DMS153 (cell line): ENCODE data around the gene IGSF11.
"Not testable (repeated sequence)": the region's sequence is repeated elsewhere in the genome, so short reads cannot be mapped to it uniquely, and the experiment has no call there.

ENCODE experiments used
- DNase-seq: peaks from one replicate; lab custom pipeline; 2025; lab: John Stamatoyannopoulos, UW

IGSF11 gene

GRCh38 chr3:118990823-118991560 lies 43.7 kb downstream of the IGSF11 start:
- no peak for DNase-seq

DNA sequence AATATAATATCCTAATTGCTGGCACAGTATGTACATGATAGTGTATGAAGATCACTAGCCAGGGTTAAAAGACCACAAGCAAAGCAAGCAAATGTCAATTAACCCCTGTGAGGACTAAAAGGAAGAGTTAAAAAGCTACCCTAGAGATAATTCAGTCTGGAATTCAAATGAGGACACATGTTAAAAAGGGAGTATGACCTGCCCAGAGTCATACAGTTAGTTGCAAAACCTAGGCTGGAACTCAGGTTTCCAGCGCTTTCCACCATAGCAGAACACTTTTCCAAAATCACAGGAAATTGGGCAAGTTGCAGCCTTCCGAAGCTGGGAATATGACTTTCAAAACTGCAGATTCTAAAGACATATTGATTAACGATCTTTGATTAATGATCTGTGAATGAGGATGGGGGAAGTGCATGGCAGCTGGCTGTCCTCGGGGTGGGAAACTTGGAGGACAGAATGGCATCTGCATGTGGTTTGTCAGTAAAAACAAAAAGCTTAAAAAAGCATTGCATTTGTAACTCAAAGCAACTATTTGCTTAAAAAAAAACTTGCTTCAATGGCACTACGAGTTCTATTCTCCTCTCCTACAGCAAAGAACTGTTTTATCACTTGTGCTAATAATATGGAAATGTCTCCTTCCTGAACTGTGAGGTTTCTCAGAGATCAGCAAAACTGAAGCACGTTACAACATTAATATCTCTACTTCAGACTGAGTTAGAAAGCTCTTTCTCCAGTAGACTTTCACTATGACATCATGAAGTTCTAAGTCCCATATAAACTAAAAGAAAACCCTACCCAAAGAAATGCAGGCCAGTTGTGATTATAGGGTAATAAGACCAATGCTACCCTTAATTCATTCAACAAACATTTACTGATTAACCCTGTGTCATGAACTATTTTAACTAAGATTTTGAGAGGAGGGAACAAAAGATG lies 46.2 kb downstream of the IGSF11 start:
- no peak for DNase-seq

GRCh38 chr3:118987477-118987876 lies 47.2 kb downstream of the IGSF11 start:
- DNase-seq = no peak

DNA sequence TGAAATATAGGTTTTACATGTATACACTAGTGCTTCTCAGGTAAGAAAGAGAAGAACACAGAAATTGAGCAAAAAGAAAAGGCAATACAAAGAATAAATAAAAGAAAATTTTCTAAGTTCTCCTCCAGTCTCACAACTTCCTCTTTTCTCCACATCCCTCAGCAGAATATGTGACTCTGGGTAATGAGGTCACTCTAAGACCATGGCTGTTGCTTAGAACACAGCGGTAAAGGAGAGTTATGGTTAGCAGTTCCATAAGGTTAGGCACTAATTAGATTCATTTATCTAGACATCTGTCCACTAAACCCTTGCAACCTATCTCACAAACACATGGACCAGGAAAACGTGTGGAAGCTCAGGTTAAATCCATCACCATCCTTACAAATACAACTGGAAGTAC lies 47.9 kb downstream of the IGSF11 start:
- no peak for DNase-seq

DNA sequence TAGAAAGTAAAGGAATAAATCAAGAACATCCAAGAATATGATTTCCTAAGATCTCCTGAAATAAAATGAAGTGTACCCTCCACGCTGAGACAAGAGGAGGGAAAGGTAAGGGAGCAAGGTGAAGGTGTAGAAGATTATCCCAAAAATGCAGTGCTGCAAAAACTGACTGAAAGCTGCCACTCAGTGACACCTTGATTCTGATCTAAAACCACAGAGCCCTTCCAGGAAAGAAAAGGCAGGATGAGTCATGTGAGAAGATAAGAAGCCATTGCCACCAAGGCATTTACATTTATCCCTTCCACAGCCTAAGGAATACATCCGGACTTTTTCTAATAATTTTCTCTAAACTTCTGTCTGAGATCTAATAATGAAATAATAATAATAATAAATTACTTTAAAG lies 49.9 kb downstream of the IGSF11 start:
- no peak for DNase-seq

GRCh38 chr3:118981494-118982134 lies 53.0 kb downstream of the IGSF11 start:
- DNase-seq = no peak

GRCh38 chr3:118980832-118981231 lies 53.8 kb downstream of the IGSF11 start:
- no peak for DNase-seq

DNA sequence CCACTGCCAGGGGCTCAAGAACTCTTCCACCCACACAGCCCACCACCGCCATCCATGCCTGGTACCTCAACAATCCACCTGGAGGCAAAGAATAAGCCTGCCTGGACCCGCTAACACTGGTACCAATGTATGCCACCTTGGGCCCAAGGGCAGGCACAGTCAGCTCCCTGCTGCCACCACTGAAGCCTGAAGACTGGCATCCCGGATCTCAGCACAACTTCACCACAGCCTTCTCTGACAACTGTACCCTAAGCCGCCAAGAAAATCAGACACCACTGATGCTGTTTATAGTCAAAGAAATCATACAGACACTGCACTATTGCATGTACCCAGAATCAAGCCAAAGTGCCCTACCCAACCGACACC lies 56.3 kb downstream of the IGSF11 start:
- no peak for DNase-seq

- DNase-seq = no peak
Measured at GRCh38 chr3:118977671-118978392, 56.8 kb downstream of the IGSF11 start.

DNA sequence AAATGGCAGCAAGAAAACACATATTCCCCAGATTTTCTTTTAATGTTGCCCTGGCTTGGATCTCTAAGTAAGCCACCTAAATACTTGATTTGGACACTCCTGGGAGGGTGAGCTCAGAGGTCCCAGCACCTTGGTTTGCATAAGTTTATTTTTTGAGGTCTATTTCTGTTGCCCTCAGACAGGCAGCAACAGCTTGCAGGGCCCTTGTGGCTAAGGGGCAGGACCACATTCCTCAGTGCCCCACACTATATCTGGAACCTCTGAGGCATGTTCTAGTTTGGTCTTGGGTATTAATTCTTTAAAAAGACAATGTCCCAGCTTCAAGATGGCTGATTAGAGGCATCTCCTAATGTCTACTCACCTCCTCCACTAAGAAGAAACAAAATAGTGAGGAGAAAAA lies 57.5 kb downstream of the IGSF11 start:
- no peak for DNase-seq

GRCh38 chr3:118975476-118975875 lies 59.2 kb downstream of the IGSF11 start:
- not testable (repeated sequence) for DNase-seq

DNA sequence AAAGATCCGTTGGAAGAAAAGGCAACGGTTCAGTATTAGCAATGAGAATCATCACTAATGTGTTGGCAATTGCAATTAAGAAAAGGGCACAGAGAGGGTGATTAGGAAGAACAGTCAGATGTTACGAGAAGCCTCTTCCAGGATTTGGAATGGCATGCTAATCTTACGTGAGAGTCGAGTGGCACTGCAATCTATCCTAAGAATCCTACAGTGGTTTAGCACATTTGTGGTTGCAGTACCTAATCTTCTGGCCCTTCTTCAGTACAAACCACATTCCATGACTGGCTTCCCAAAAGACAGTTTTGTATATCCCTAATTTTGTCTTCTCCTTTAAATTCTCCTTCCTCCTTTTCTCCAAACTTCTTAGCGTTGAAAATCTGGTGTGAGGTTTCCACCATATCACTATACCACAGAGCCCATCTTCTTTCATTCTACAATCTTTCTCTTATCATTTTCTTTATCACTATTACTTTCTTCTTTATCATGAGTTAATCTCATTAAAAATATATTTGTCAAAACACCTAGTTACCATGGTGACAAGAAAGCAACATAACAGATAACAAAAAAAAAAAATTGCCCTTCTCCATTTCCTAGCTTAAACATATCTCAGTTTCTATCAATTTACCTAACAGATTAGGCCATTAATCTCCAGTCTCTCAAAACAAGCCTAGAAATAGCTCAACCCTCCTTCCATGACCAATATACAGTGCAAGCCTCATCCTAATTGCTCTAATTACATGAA lies 60.1 kb downstream of the IGSF11 start:
- DNase-seq = no peak

DNA sequence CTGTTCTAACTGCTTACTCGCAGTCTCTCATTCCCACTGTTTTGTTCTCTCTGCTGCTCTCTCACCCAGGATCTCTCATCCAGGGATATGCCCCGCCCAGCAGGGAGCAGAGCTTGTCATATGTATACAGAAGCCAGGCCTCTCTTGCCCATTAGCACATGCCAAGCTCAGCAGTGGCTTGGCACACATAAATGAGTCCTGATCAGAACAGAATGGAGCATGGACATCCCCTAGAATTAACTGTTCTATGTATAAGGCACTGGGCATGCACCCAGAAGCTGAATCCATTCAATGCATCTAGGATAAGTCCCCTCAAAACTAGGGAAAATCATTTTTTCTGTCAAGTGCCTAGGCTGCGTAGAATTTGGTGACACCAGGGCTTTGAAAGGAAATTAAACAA lies 61.6 kb downstream of the IGSF11 start:
- no peak for DNase-seq

GRCh38 chr3:118970819-118971218 lies 63.8 kb downstream of the IGSF11 start:
- DNase-seq = no peak

DNA sequence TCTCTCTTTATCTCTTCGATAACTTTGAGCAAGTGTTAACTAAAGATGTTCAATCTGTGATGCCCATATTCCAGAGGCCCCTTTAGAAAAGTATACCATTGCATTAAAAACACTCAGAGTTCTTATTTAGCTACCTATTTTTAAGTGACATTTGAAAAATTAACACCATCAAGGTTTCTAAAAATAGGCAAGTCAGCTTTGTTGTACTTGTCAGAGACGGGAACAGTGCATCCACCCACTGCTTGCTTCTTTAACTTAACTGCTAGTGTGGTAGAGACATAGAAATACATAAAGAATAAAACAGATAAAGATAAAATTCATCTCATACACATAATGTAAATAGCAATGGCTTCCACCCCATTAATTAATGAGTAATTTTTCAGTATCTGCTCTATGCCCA lies 66.0 kb downstream of the IGSF11 start:
- no peak for DNase-seq

- DNase-seq = no peak
Measured at GRCh38 chr3:118968111-118968510, 66.5 kb downstream of the IGSF11 start.

- no peak for DNase-seq
Measured at GRCh38 chr3:118966700-118967099, 67.9 kb downstream of the IGSF11 start.

DNA sequence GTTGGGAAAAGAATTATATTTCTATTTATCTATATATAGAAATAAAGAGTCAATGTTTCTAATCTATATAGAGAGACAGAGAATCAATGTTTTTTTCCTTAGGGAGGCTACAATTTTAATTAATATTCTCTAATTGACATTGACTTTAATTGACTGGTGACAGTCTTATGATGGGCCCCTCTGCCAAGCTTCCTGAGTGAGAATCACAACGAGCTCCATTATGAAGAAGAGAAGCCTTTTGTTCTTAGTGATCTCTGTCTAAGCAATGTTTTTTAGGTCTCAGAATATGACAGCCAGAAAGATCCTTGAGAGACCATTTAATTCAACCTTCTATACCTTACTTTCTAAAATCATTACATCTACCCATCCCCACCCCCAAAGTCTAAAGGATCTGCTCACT lies 70.9 kb downstream of the IGSF11 start:
- no peak for DNase-seq

DNA sequence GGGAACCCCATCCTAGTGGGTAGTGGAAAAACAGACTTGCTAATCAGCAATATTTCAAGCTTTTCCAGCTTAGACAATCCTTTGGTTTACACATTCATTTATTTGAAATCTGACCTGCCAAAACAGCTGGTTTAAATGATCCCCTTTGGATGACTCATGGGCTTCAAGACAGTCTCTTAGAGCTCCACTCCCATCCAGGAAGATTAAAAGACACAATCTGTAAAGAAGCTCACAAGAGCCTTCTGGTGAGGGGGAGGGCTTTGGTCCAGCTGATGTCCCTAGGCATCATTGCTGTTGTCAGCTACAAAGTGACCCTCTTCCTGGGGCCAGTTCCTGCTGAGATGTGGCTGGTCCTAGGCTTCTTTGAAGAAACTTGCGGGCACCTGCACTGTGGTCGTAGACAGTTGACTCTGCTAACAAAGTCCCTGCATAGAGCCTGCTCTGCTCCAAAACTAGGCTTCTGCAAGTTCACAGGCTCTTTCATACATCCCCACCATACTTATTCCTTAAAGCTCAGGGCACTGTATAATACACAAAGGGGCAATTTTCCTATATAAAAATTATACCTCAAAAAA lies 73.7 kb downstream of the IGSF11 start:
- no peak for DNase-seq

DNA sequence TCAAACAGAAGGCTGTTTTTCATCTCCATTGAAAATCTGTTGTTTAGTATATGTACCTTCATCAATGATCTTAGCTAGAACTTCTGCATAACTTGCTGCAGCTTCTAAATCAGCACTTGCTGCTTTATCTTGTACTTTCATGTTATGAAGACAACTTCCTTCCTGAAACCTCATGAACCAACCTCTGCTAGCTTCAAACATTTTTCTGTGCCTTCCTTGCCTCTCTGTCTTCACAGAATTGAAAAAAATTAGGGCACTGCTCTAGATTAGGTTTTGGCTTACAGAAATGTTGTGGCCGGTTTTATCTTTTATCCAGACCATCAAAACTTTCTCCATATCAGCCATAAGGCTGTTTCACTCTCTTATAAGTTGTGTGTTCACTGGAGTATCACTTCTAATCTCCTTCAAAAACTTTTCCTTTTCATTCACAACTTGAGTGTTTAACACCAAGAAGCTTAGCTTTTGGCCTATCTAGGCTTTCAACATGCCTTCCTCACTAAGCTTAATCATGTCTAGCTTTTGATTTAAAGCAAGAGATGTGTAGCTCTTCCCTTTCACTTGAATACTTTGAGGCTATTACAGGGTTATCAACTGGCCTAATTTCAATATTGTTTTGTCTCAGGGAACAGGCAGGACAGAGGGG lies 78.6 kb downstream of the IGSF11 start:
- no peak for DNase-seq

GRCh38 chr3:118951089-118951488 lies 83.6 kb downstream of the IGSF11 start:
- DNase-seq = no peak
